ENCODE results near the gene SIX3. TPM values are rescaled to one million over a fixed set of nuclear protein-coding genes. Genes with fewer than 3 reads are reported as not detected.

Gene SIX3
- total and polyA plus RNA-seq, 2 of the 4 experiments (the other 2 are of a cell fraction), result not detected

DNA sequence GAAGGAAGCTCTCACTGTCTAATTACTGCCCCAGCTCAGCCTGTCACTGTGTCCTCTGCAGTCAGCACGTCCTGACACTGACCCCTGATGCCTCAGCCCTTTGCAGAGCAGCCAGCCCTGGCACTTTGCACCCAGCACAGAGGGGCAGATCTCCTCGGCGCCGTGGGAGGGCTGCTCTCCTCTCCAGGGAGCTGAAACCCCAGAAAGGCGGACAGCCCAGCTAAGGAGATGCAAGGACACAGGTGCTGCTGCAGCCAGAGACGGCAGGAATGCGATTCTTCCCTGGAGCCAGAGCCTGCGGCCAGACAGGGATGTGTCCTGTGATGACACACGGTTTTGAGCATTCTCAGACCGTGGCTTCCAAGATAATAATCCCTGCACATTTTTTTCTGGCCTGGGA, 34.5 kb upstream of the SIX3 start:
- intact Hi-C loops (cut with micrococcal nuclease), result no loop called here
- no peak overlapping the region for H3K23ac ChIP-seq (ENCODE audit: low read depth, low read length)
- no peak overlapping the region for H4K8ac ChIP-seq (ENCODE audit: low read depth in 2 of 2, low read length in 2 of 2)
- H3K14ac ChIP-seq (replicated peaks; ENCODE audit: low read depth, low read length), result no peak overlapping the region
- CTCF ChIA-PET, result no interaction called here
- DNase-seq (no peak), ATAC-seq (ENCODE audit: low read depth) (no peak)
- no TSS peak for BruUV-seq (replicated peaks)
- no peak overlapping the region for H3K18ac ChIP-seq (ENCODE audit: low read depth, low read length)
- H4K5ac ChIP-seq (ENCODE audit: low read depth, low read length), result no peak overlapping the region
- no peak overlapping the region for H3K4me3 ChIP-seq (ENCODE audit: insufficient read depth, low read depth, low read length)
- no peak overlapping the region for H2BK15ac ChIP-seq (ENCODE audit: low read depth, low read length)
- no peak overlapping the region for H2AK9ac ChIP-seq (replicated peaks; ENCODE audit: low read depth, low read length, poor library complexity)
- H3K9ac ChIP-seq (ENCODE audit: low read depth, low read length), result no peak overlapping the region
- WGBS, 2 experiments (ENCODE audit: extremely low coverage in 2 of 2, insufficient read length in 1 of 2), result 32% methylated on average over 5 of the region's 10 CpGs; no CpG with 5 or more reads in 1 of the 2 experiments
- H3K79me1 ChIP-seq (ENCODE audit: low read depth in 1 of 2, low read length in 2 of 2), result no peaks in the 10 kb centered on the region
- no peaks in the 10 kb centered on the region for H3K4me1 ChIP-seq (ENCODE audit: control insufficient read depth, insufficient read depth, low read length)
- in situ Hi-C loops (cut with MboI; ENCODE audit: low sequenced_read_pairs), result no loop called here
- no peaks in the 10 kb centered on the region for H3K9me3 ChIP-seq (ENCODE audit: control insufficient read depth, insufficient read depth, low read length)
- no peak overlapping the region for H3K27ac ChIP-seq (ENCODE audit: insufficient read depth, low read length)
- H2AK5ac ChIP-seq (ENCODE audit: low read depth, low read length), result no peak overlapping the region
- no peaks in the 10 kb centered on the region for H4K20me1 ChIP-seq (ENCODE audit: insufficient read depth, low read length)
- no peak overlapping the region for H2BK5ac ChIP-seq (ENCODE audit: low read depth, low read length, poor library complexity, severe bottlenecking)
- H3K36me3 ChIP-seq (ENCODE audit: control insufficient read depth, insufficient read depth, low read length), result no peaks in the 10 kb centered on the region
- H4K91ac ChIP-seq (ENCODE audit: insufficient read depth, low read depth, low read length), result no peak overlapping the region
- H2BK20ac ChIP-seq (ENCODE audit: low read depth, low read length), result no peak overlapping the region
- H3K4ac ChIP-seq (ENCODE audit: low read depth, low read length), result no peak overlapping the region
- TF ChIP-seq CEBPB (IDR thresholded peaks at IDR 0.05; ENCODE audit: low read depth, low read length), result no peak
- no peak for TF ChIP-seq SMC3 (IDR thresholded peaks at IDR 0.05; ENCODE audit: low read depth, low read length)
- TF ChIP-seq FOS (IDR thresholded peaks at IDR 0.05; ENCODE audit: low read depth, low read length), result no peak
- TF ChIP-seq, protein P1, sequence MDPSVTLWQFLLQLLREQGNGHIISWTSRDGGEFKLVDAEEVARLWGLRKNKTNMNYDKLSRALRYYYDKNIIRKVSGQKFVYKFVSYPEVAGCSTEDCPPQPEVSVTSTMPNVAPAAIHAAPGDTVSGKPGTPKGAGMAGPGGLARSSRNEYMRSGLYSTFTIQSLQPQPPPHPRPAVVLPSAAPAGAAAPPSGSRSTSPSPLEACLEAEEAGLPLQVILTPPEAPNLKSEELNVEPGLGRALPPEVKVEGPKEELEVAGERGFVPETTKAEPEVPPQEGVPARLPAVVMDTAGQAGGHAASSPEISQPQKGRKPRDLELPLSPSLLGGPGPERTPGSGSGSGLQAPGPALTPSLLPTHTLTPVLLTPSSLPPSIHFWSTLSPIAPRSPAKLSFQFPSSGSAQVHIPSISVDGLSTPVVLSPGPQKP (IDR thresholded peaks at IDR 0.05; ENCODE audit: borderline replicate concordance, low read depth, low read length), result no peak
- TF ChIP-seq, protein P2, sequence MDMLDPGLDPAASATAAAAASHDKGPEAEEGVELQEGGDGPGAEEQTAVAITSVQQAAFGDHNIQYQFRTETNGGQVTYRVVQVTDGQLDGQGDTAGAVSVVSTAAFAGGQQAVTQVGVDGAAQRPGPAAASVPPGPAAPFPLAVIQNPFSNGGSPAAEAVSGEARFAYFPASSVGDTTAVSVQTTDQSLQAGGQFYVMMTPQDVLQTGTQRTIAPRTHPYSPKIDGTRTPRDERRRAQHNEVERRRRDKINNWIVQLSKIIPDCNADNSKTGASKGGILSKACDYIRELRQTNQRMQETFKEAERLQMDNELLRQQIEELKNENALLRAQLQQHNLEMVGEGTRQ (IDR thresholded peaks at IDR 0.05; ENCODE audit: low read depth, low read length), result no peak
- no peak for TF ChIP-seq NFE2L2 (IDR thresholded peaks at IDR 0.05; ENCODE audit: low read depth, low read length)
- no peak for TF ChIP-seq MAZ (IDR thresholded peaks at IDR 0.05; ENCODE audit: borderline replicate concordance, low read depth, low read length)
- TF ChIP-seq CHD1 (IDR thresholded peaks at IDR 0.05; ENCODE audit: low read depth, low read length), result no peak
- TF ChIP-seq MXI1 (IDR thresholded peaks at IDR 0.05; ENCODE audit: borderline replicate concordance, low read depth, low read length), result no peak
- no peak for TF ChIP-seq POLR2A (IDR thresholded peaks at IDR 0.05; ENCODE audit: low read depth, low read length)
- TF ChIP-seq, protein P3, sequence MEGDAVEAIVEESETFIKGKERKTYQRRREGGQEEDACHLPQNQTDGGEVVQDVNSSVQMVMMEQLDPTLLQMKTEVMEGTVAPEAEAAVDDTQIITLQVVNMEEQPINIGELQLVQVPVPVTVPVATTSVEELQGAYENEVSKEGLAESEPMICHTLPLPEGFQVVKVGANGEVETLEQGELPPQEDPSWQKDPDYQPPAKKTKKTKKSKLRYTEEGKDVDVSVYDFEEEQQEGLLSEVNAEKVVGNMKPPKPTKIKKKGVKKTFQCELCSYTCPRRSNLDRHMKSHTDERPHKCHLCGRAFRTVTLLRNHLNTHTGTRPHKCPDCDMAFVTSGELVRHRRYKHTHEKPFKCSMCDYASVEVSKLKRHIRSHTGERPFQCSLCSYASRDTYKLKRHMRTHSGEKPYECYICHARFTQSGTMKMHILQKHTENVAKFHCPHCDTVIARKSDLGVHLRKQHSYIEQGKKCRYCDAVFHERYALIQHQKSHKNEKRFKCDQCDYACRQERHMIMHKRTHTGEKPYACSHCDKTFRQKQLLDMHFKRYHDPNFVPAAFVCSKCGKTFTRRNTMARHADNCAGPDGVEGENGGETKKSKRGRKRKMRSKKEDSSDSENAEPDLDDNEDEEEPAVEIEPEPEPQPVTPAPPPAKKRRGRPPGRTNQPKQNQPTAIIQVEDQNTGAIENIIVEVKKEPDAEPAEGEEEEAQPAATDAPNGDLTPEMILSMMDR (conservative IDR thresholded peaks at IDR 0.05; ENCODE audit: low read depth, low read length), result no peak
- no peak for TF ChIP-seq BHLHE40 (IDR thresholded peaks at IDR 0.05; ENCODE audit: low read depth, low read length)
- TF ChIP-seq RAD21 (IDR thresholded peaks at IDR 0.05; ENCODE audit: low read length), result no peak
- TF ChIP-seq RFX5 (IDR thresholded peaks at IDR 0.05; ENCODE audit: low read depth, low read length), result no peak
- TF ChIP-seq RCOR1 (IDR thresholded peaks at IDR 0.05; ENCODE audit: insufficient replicate concordance, low read length), result no peak
- no peak for TF ChIP-seq MAFK (IDR thresholded peaks at IDR 0.05; ENCODE audit: low read depth, low read length)
- no peak overlapping the region for H2AFZ ChIP-seq (replicated peaks; ENCODE audit: low read length, poor library complexity)
- no peak overlapping the region for H3K4me2 ChIP-seq (ENCODE audit: low read depth, low read length)
- dilution Hi-C loops (cut with HindIII; ENCODE audit: low sequenced_read_pairs, unreplicated experiment), result no loop called here
- no peak overlapping the region for H3K56ac ChIP-seq (ENCODE audit: extremely low read depth, insufficient read depth, low read length)
- no peaks in the 10 kb centered on the region for H3K9me1 ChIP-seq (ENCODE audit: insufficient read depth, low read length)
- POLR2A ChIA-PET (ENCODE audit: unreplicated experiment), result no interaction called here
- H3K27me3 ChIP-seq (ENCODE audit: control insufficient read depth, insufficient read depth, low read length), result peaks cover 10% of the 10 kb centered on the region
- H2BK120ac ChIP-seq (ENCODE audit: low read depth, low read length), result no peak overlapping the region
